Esophagus muscularis mucosa (tissue), 3 donors: Measurements from ENCODE around the gene KLLN.

Source experiments
- POLR2A ChIP-seq: fragments of 450-650 bp; IDR thresholded peaks from one replicate; pipeline ENCODE4 v1.6.1; 2017; ENCODE audit warnings: antibody characterized with exemption, moderate library complexity, mild to moderate bottlenecking, low read depth
- POLR2AphosphoS5 ChIP-seq, 2 donors: sonication (generic); formaldehyde crosslinking; IDR thresholded peaks; one replicate each; pipeline ENCODE4 v1.6.1; 2017; ENCODE audit warnings: antibody characterized with exemption in 2 of 2
- TF ChIP-seq, protein P1 (sequence below), 3 experiments: fragments of 200-600 bp in 2 of 3; fragments of 450-650 bp in 1 of 3; sonication (generic) in 2 of 3; IDR thresholded peaks; one replicate each; pipeline ENCODE4 v1.5.1; 2017 to 2019; ENCODE audit warnings: antibody characterized with exemption in 3 of 3, mild to moderate bottlenecking in 2 of 3, moderate library complexity in 1 of 3

DNA sequence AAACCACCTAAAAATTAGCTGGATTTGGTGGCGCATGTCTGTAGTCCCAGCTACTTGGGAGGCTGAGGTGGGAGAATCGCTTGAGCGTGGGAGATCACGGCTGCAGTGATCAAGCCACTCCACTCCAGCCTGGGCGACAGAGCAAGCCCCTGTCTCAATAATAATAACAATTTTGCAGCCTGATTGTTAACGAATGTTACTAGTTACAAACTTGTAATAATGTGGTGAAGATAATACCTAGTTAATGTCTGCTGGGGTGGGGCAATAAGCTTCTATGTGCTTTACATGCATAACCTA, 44.1 kb downstream of the KLLN start:
- TF ChIP-seq POLR2A (no peak), POLR2AphosphoS5 (IDR thresholded peaks at IDR 0.05) (no peak)
- TF ChIP-seq, protein P1, sequence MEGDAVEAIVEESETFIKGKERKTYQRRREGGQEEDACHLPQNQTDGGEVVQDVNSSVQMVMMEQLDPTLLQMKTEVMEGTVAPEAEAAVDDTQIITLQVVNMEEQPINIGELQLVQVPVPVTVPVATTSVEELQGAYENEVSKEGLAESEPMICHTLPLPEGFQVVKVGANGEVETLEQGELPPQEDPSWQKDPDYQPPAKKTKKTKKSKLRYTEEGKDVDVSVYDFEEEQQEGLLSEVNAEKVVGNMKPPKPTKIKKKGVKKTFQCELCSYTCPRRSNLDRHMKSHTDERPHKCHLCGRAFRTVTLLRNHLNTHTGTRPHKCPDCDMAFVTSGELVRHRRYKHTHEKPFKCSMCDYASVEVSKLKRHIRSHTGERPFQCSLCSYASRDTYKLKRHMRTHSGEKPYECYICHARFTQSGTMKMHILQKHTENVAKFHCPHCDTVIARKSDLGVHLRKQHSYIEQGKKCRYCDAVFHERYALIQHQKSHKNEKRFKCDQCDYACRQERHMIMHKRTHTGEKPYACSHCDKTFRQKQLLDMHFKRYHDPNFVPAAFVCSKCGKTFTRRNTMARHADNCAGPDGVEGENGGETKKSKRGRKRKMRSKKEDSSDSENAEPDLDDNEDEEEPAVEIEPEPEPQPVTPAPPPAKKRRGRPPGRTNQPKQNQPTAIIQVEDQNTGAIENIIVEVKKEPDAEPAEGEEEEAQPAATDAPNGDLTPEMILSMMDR (IDR thresholded peaks at IDR 0.05) = no peak
